ENCODE measurements around the gene PCNX3. TPM values are rescaled to one million over a fixed set of nuclear protein-coding genes. Genes with fewer than 3 reads are reported as not detected.

The PCNX3 gene
- total and polyA plus RNA-seq, 2 of the 13 experiments (the other 11 are each of a cell fraction or from before 2014, with no cell fraction given): 16.2 to 23.0 TPM

DNA sequence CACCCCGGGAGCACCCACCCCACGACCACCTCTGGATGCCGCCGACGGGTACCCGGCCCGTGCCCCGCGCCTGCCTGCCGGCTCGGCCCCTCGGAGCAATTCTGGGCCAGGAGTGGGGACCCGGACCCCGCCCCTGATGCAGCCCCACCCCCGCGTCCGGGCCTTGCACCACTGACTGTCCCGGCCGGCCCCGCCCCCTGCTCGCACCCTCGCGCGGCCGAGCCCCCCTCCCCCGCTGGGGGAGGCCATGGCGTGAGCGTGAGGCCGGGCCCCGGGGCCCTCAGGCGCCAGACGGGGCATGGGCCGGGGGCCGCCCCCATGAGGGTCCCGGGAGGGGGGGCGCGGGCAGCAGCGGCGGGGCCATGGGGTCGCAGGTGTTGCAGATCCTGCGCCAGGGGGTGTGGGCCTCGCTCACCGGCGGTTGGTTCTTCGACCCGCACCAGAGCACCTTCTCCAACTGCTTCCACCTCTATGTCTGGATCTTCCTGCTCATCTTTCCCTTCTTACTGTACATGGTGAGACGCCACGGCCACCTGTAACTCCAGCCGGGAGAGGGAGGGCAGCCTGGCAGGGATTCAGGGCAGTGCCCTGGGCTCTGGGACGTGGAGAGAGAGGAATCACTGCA lies 486 bp downstream of the PCNX3 start (continued):
- TF ChIP-seq, protein P1, sequence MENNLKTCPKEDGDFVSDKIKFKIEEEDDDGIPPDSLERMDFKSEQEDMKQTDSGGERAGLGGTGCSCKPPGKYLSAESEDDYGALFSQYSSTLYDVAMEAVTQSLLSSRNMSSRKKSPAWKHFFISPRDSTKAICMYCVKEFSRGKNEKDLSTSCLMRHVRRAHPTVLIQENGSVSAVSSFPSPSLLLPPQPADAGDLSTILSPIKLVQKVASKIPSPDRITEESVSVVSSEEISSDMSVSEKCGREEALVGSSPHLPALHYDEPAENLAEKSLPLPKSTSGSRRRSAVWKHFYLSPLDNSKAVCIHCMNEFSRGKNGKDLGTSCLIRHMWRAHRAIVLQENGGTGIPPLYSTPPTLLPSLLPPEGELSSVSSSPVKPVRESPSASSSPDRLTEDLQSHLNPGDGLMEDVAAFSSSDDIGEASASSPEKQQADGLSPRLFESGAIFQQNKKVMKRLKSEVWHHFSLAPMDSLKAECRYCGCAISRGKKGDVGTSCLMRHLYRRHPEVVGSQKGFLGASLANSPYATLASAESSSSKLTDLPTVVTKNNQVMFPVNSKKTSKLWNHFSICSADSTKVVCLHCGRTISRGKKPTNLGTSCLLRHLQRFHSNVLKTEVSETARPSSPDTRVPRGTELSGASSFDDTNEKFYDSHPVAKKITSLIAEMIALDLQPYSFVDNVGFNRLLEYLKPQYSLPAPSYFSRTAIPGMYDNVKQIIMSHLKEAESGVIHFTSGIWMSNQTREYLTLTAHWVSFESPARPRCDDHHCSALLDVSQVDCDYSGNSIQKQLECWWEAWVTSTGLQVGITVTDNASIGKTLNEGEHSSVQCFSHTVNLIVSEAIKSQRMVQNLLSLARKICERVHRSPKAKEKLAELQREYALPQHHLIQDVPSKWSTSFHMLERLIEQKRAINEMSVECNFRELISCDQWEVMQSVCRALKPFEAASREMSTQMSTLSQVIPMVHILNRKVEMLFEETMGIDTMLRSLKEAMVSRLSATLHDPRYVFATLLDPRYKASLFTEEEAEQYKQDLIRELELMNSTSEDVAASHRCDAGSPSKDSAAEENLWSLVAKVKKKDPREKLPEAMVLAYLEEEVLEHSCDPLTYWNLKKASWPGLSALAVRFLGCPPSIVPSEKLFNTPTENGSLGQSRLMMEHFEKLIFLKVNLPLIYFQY (CRISPR knock-in tag; IDR thresholded peaks at IDR 0.05; ENCODE audit: borderline replicate concordance): no peak
- TF ChIP-seq ELF1 (CRISPR knock-in tag; IDR thresholded peaks at IDR 0.05): no peak
- TF ChIP-seq, protein P2, sequence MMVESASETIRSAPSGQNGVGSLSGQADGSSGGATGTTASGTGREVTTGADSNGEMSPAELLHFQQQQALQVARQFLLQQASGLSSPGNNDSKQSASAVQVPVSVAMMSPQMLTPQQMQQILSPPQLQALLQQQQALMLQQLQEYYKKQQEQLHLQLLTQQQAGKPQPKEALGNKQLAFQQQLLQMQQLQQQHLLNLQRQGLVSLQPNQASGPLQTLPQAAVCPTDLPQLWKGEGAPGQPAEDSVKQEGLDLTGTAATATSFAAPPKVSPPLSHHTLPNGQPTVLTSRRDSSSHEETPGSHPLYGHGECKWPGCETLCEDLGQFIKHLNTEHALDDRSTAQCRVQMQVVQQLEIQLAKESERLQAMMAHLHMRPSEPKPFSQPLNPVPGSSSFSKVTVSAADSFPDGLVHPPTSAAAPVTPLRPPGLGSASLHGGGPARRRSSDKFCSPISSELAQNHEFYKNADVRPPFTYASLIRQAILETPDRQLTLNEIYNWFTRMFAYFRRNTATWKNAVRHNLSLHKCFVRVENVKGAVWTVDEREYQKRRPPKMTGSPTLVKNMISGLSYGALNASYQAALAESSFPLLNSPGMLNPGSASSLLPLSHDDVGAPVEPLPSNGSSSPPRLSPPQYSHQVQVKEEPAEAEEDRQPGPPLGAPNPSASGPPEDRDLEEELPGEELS (CRISPR knock-in tag; IDR thresholded peaks at IDR 0.05): 0 out of 2 replicates have a peak, but pooled peaks have one; percentile 3
- TF ChIP-seq, protein P3, sequence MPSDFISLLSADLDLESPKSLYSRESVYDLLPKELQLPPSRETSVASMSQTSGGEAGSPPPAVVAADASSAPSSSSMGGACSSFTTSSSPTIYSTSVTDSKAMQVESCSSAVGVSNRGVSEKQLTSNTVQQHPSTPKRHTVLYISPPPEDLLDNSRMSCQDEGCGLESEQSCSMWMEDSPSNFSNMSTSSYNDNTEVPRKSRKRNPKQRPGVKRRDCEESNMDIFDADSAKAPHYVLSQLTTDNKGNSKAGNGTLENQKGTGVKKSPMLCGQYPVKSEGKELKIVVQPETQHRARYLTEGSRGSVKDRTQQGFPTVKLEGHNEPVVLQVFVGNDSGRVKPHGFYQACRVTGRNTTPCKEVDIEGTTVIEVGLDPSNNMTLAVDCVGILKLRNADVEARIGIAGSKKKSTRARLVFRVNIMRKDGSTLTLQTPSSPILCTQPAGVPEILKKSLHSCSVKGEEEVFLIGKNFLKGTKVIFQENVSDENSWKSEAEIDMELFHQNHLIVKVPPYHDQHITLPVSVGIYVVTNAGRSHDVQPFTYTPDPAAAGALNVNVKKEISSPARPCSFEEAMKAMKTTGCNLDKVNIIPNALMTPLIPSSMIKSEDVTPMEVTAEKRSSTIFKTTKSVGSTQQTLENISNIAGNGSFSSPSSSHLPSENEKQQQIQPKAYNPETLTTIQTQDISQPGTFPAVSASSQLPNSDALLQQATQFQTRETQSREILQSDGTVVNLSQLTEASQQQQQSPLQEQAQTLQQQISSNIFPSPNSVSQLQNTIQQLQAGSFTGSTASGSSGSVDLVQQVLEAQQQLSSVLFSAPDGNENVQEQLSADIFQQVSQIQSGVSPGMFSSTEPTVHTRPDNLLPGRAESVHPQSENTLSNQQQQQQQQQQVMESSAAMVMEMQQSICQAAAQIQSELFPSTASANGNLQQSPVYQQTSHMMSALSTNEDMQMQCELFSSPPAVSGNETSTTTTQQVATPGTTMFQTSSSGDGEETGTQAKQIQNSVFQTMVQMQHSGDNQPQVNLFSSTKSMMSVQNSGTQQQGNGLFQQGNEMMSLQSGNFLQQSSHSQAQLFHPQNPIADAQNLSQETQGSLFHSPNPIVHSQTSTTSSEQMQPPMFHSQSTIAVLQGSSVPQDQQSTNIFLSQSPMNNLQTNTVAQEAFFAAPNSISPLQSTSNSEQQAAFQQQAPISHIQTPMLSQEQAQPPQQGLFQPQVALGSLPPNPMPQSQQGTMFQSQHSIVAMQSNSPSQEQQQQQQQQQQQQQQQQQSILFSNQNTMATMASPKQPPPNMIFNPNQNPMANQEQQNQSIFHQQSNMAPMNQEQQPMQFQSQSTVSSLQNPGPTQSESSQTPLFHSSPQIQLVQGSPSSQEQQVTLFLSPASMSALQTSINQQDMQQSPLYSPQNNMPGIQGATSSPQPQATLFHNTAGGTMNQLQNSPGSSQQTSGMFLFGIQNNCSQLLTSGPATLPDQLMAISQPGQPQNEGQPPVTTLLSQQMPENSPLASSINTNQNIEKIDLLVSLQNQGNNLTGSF (CRISPR knock-in tag; IDR thresholded peaks at IDR 0.05): no peak
- TF ChIP-seq, protein P4, sequence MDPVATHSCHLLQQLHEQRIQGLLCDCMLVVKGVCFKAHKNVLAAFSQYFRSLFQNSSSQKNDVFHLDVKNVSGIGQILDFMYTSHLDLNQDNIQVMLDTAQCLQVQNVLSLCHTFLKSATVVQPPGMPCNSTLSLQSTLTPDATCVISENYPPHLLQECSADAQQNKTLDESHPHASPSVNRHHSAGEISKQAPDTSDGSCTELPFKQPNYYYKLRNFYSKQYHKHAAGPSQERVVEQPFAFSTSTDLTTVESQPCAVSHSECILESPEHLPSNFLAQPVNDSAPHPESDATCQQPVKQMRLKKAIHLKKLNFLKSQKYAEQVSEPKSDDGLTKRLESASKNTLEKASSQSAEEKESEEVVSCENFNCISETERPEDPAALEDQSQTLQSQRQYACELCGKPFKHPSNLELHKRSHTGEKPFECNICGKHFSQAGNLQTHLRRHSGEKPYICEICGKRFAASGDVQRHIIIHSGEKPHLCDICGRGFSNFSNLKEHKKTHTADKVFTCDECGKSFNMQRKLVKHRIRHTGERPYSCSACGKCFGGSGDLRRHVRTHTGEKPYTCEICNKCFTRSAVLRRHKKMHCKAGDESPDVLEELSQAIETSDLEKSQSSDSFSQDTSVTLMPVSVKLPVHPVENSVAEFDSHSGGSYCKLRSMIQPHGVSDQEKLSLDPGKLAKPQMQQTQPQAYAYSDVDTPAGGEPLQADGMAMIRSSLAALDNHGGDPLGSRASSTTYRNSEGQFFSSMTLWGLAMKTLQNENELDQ (CRISPR knock-in tag; IDR thresholded peaks at IDR 0.05; ENCODE audit: borderline replicate concordance): no peak
- TF ChIP-seq NR2F2 (IDR thresholded peaks at IDR 0.05; ENCODE audit: borderline replicate concordance, low read depth): no peak
- no peak; the same call in 1 of the 2 replicates for TF ChIP-seq REPIN1 (CRISPR knock-in tag; IDR thresholded peaks at IDR 0.05; ENCODE audit: borderline replicate concordance, low read depth)
- no peak for TF ChIP-seq ZNF326 (CRISPR knock-in tag; IDR thresholded peaks at IDR 0.05; ENCODE audit: borderline replicate concordance)
- TF ChIP-seq ZNF17 (CRISPR knock-in tag; IDR thresholded peaks at IDR 0.05): no peak
- TF ChIP-seq, protein P5, sequence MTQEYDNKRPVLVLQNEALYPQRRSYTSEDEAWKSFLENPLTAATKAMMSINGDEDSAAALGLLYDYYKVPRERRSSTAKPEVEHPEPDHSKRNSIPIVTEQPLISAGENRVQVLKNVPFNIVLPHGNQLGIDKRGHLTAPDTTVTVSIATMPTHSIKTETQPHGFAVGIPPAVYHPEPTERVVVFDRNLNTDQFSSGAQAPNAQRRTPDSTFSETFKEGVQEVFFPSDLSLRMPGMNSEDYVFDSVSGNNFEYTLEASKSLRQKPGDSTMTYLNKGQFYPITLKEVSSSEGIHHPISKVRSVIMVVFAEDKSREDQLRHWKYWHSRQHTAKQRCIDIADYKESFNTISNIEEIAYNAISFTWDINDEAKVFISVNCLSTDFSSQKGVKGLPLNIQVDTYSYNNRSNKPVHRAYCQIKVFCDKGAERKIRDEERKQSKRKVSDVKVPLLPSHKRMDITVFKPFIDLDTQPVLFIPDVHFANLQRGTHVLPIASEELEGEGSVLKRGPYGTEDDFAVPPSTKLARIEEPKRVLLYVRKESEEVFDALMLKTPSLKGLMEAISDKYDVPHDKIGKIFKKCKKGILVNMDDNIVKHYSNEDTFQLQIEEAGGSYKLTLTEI (CRISPR knock-in tag; conservative IDR thresholded peaks at IDR 0.05): no peak
- no peak for TF ChIP-seq MXD4 (CRISPR knock-in tag; IDR thresholded peaks at IDR 0.05)
- TF ChIP-seq EP300 (IDR thresholded peaks at IDR 0.05; ENCODE audit: low read depth in 2 of 2, low read length in 2 of 2): no peak
- no peak for TF ChIP-seq EP300 (CRISPR knock-in tag; IDR thresholded peaks at IDR 0.05; ENCODE audit: borderline replicate concordance)
